Measurements from ENCODE around the gene SLC40A1.

DNA sequence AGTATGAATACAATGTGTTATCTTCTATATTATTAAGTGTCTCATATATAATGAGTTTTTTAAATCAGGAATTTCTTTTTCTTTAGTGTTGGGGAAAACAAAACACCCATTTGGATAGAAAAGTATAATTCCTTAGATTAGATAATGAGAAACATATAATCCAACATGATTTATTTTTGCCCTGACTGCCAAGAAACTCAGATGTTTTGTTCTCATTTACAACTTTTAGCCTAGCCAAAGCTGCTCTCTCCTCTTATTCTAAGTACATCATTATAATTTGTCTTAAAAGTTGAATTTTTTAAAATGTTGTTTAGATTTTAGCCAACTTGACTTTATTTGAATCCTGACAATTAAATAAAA lies 68.6 kb downstream of the SLC40A1 start:
- TF ChIP-seq, protein P1, sequence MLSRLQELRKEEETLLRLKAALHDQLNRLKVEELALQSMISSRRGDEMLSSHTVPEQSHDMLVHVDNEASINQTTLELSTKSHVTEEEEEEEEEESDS (CRISPR knock-in tag; IDR thresholded peaks at IDR 0.05; ENCODE audit: borderline replicate concordance): no peak
- TF ChIP-seq, protein P2, sequence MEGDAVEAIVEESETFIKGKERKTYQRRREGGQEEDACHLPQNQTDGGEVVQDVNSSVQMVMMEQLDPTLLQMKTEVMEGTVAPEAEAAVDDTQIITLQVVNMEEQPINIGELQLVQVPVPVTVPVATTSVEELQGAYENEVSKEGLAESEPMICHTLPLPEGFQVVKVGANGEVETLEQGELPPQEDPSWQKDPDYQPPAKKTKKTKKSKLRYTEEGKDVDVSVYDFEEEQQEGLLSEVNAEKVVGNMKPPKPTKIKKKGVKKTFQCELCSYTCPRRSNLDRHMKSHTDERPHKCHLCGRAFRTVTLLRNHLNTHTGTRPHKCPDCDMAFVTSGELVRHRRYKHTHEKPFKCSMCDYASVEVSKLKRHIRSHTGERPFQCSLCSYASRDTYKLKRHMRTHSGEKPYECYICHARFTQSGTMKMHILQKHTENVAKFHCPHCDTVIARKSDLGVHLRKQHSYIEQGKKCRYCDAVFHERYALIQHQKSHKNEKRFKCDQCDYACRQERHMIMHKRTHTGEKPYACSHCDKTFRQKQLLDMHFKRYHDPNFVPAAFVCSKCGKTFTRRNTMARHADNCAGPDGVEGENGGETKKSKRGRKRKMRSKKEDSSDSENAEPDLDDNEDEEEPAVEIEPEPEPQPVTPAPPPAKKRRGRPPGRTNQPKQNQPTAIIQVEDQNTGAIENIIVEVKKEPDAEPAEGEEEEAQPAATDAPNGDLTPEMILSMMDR (CRISPR knock-in tag; IDR thresholded peaks at IDR 0.05): no peak
